Measurements from ENCODE around the gene APH1B. TPM values are rescaled to one million over a fixed set of nuclear protein-coding genes. Genes with fewer than 3 reads are reported as not detected.
"Not testable (repeated sequence)": the region's sequence is repeated elsewhere in the genome, so short reads cannot be mapped to it uniquely, and the experiment has no call there.

Gene APH1B
- total RNA-seq, 1 experiment from 2014 or later = 20.9 TPM

DNA sequence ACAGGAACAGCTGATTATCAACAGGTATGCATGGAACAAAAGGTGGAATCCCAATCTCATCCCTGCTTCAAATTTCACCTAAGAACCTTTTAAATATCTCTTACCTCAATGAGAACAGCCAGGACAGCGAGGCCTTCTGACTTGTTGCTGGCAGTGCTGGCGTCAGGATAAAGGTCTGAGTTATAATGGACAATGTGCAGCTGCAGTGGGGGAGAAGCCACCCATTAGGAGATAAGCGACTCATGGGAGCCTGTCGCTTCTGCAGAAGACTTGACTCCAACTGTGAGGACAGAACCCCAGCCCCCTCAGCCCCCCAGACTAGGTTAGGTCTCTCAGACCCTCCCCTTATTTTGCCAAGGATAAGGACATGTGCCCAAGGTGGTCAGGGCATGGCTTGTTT, 64.5 kb downstream of the APH1B start:
- H3K4me1 ChIP-seq (ENCODE audit: insufficient read depth, low read length) = peaks cover 16% of the 10 kb centered on the region
- H2BK120ac ChIP-seq (ENCODE audit: low read depth, low read length, poor library complexity, severe bottlenecking) = no peak overlapping the region
- H4K5ac ChIP-seq (ENCODE audit: insufficient read length, low read depth, low read length) = no peak overlapping the region
- no peak overlapping the region for H3K4me2 ChIP-seq (ENCODE audit: insufficient read depth, insufficient read length, low read length)
- Mint-ChIP-seq H3K36me3 (ENCODE audit: insufficient read depth in 1 of 3, low read depth in 3 of 3) (no peaks in the 10 kb centered on the region), H3K9me3 (no peaks in the 10 kb centered on the region), H3K4me3 (no peak overlapping the region), H3K27me3 (ENCODE audit: low read depth) (peaks cover 8% of the 10 kb centered on the region), H3K4me1 (peaks cover 52 to 55% of the 10 kb centered on the region in 2 experiments), H3K27ac (no peak overlapping the region)
- H2BK15ac ChIP-seq (ENCODE audit: low read depth, low read length) = no peak overlapping the region
- H3K14ac ChIP-seq (ENCODE audit: insufficient read depth, low read length) = no peak overlapping the region
- no peak overlapping the region for H2AK5ac ChIP-seq (ENCODE audit: insufficient read length, low read length)
- H3K9me3 ChIP-seq (ENCODE audit: control insufficient read depth, low read depth, low read length) = no peaks in the 10 kb centered on the region
- no peaks in the 10 kb centered on the region for H3K79me1 ChIP-seq (ENCODE audit: insufficient read depth, low read depth, low read length, poor library complexity, severe bottlenecking)
- H2BK12ac ChIP-seq (ENCODE audit: insufficient read length, low read depth, low read length) = no peak overlapping the region
- no peak overlapping the region for H3K56ac ChIP-seq (ENCODE audit: insufficient read length, low read depth, low read length)
- no peak overlapping the region for H4K91ac ChIP-seq (ENCODE audit: insufficient read length, low read depth, low read length)
- DNase-seq = no peak
- H2BK20ac ChIP-seq (ENCODE audit: low read depth, low read length, poor library complexity, severe bottlenecking) = no peak overlapping the region
- H4K20me1 ChIP-seq (ENCODE audit: control insufficient read depth, insufficient read depth, insufficient read length) = no peaks in the 10 kb centered on the region
- no peak overlapping the region for H3K27ac ChIP-seq (ENCODE audit: insufficient read length, low read depth, low read length)
- H3K23ac ChIP-seq (ENCODE audit: insufficient read length, low read depth, low read length) = no peak overlapping the region
- H3K27me3 ChIP-seq (ENCODE audit: insufficient read depth, low read length) = no peaks in the 10 kb centered on the region
- no peak overlapping the region for H4K8ac ChIP-seq (replicated peaks; ENCODE audit: insufficient read length, low read depth, low read length)
- H3K79me2 ChIP-seq (ENCODE audit: insufficient read depth, low read length) = no peaks in the 10 kb centered on the region
- peaks cover 6% of the 10 kb centered on the region for H3K23me2 ChIP-seq (ENCODE audit: insufficient read length, low read depth, low read length, poor library complexity, severe bottlenecking)
- H2BK5ac ChIP-seq (ENCODE audit: insufficient read length, low read length) = no peak overlapping the region
- no peak overlapping the region for H3K18ac ChIP-seq (ENCODE audit: insufficient read length, low read depth, low read length)
- H3T11ph ChIP-seq (ENCODE audit: low read length) = no peak overlapping the region
- no CpG with 5 or more reads among the region's 4 CpGs for WGBS (ENCODE audit: extremely low coverage, insufficient read length, low lambda C conversion rate)
- no peak overlapping the region for H3K9ac ChIP-seq (ENCODE audit: extremely low read depth, insufficient read length, low read length)
- TF ChIP-seq, protein P1, sequence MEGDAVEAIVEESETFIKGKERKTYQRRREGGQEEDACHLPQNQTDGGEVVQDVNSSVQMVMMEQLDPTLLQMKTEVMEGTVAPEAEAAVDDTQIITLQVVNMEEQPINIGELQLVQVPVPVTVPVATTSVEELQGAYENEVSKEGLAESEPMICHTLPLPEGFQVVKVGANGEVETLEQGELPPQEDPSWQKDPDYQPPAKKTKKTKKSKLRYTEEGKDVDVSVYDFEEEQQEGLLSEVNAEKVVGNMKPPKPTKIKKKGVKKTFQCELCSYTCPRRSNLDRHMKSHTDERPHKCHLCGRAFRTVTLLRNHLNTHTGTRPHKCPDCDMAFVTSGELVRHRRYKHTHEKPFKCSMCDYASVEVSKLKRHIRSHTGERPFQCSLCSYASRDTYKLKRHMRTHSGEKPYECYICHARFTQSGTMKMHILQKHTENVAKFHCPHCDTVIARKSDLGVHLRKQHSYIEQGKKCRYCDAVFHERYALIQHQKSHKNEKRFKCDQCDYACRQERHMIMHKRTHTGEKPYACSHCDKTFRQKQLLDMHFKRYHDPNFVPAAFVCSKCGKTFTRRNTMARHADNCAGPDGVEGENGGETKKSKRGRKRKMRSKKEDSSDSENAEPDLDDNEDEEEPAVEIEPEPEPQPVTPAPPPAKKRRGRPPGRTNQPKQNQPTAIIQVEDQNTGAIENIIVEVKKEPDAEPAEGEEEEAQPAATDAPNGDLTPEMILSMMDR (conservative IDR thresholded peaks at IDR 0.05) = no peak
- H2AFZ ChIP-seq (ENCODE audit: low read length) = no peak overlapping the region
- H3K4ac ChIP-seq (ENCODE audit: low read depth, low read length) = no peak overlapping the region

DNA sequence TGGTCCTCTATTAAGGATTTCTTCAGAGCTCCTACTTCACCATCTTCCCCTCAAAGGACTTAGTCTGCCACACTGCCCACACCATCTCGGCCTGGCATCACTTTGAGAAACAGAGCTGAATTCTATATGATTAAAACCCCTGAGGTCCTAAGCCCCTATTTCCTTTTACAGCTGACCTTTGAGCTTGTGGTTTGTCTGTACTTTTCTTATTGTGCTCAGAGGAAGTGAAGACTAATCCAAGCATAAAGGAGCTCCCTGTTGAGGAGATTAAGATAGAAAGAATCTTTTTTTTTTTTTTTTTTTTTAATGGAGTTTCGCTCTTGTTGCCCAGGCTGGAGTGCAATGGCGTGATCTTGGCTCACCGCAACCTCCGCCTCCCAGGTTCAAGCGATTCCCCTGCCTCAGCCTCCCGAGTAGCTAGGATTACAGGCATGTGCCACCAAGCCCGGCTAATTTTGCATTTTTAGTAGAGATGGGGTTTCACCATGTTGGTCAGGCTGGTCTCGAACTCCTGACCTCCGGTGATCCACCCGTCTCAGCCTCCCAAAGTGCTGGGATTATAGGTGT, 65.7 kb downstream of the APH1B start:
- not testable (repeated sequence) for H3K4me3 Mint-ChIP-seq; H3K36me3 Mint-ChIP-seq (ENCODE audit: insufficient read depth in 1 of 3, low read depth in 3 of 3); H3K79me2 ChIP-seq (ENCODE audit: insufficient read depth, low read length); H2BK20ac ChIP-seq (ENCODE audit: low read depth, low read length, poor library complexity, severe bottlenecking); H3K18ac ChIP-seq (ENCODE audit: insufficient read length, low read depth, low read length); H2BK12ac ChIP-seq (ENCODE audit: insufficient read length, low read depth, low read length); H3K9me3 Mint-ChIP-seq; H3K56ac ChIP-seq (ENCODE audit: insufficient read length, low read depth, low read length); H3K9ac ChIP-seq (ENCODE audit: extremely low read depth, insufficient read length, low read length); DNase-seq; H4K91ac ChIP-seq (ENCODE audit: insufficient read length, low read depth, low read length); H3K27ac ChIP-seq (ENCODE audit: insufficient read length, low read depth, low read length); H3K23me2 ChIP-seq (ENCODE audit: insufficient read length, low read depth, low read length, poor library complexity, severe bottlenecking); H4K20me1 ChIP-seq (ENCODE audit: control insufficient read depth, insufficient read depth, insufficient read length); H2AK5ac ChIP-seq (ENCODE audit: insufficient read length, low read length); H2BK120ac ChIP-seq (ENCODE audit: low read depth, low read length, poor library complexity, severe bottlenecking); H3K14ac ChIP-seq (ENCODE audit: insufficient read depth, low read length); H3K23ac ChIP-seq (ENCODE audit: insufficient read length, low read depth, low read length); H2AFZ ChIP-seq (ENCODE audit: low read length); H3K27me3 Mint-ChIP-seq (ENCODE audit: low read depth); H3K27me3 ChIP-seq (ENCODE audit: insufficient read depth, low read length); H3K27ac Mint-ChIP-seq; H3K79me1 ChIP-seq (ENCODE audit: insufficient read depth, low read depth, low read length, poor library complexity, severe bottlenecking); H2BK15ac ChIP-seq (ENCODE audit: low read depth, low read length); H3T11ph ChIP-seq (ENCODE audit: low read length); H3K4me2 ChIP-seq (ENCODE audit: insufficient read depth, insufficient read length, low read length); H2BK5ac ChIP-seq (ENCODE audit: insufficient read length, low read length); H3K4ac ChIP-seq (ENCODE audit: low read depth, low read length); H3K9me3 ChIP-seq (ENCODE audit: control insufficient read depth, low read depth, low read length); H4K8ac ChIP-seq (replicated peaks; ENCODE audit: insufficient read length, low read depth, low read length); H4K5ac ChIP-seq (ENCODE audit: insufficient read length, low read depth, low read length)
- no CpG with 5 or more reads among the region's 11 CpGs for WGBS (ENCODE audit: extremely low coverage, insufficient read length, low lambda C conversion rate)
- H3K4me1 Mint-ChIP-seq = peaks cover 52 to 55% of the 10 kb centered on the region in 2 experiments
- H3K4me1 ChIP-seq (ENCODE audit: insufficient read depth, low read length) = peaks cover 16% of the 10 kb centered on the region
